HepG2 (cell line): Measurements from ENCODE around the gene NEGR1. TPM values are rescaled to one million over a fixed set of nuclear protein-coding genes. Genes with fewer than 3 reads are reported as not detected.

ENCODE experiments used
- ATAC-seq: fragments of 200-7000 bp; cut with Tn5 transposase; 3 replicates; pipeline ENCODE4 v1.9.1; 2020; ENCODE audit warnings: mild to moderate bottlenecking, moderate library complexity
- BruUV-seq: library from RNA; stranded (reverse); fragments of 400-500 nt; replicated peaks from 2 replicates; lab custom pipeline; 2021; lab: Mats Ljungman, UMichigan
- CTCF ChIA-PET: fragments of 300-600 bp; formaldehyde crosslinking; extraction: SDS; loops from one replicate; lab custom pipeline; 2021; ENCODE audit warnings: low total read pairs, inconsistent platforms, low intra/inter-chr PET ratio; lab: Yijun Ruan, JAX
- POLR2A ChIA-PET: fragments of 350-600 bp; sonication (Branson Sonifier 250); formaldehyde crosslinking; loops from one replicate; lab custom pipeline; 2020; ENCODE audit warnings: antibody characterized with exemption, inconsistent platforms; lab: Yijun Ruan, JAX
- DNase-seq: peaks from one replicate; pipeline ENCODE4 v3.0.0-alpha.2; 2015; ENCODE audit warnings: low spot score
- FAIRE-seq: peaks from 3 replicates; lab custom pipeline; 2011; peaks lifted over from hg19 to GRCh38; lab: Jason Lieb, UNC
- H2AFZ ChIP-seq: one replicate; pipeline ENCODE4 v1.6.1; 2011; ENCODE audit warnings: low read length, inconsistent platforms
- H3K27ac ChIP-seq: fragments of 300-600 bp; 3 replicates; pipeline ENCODE4 v1.8.0; 2011; ENCODE audit warnings: mixed run types, mild to moderate bottlenecking, mixed read lengths, low read length, inconsistent platforms; ENCODE audit not compliant: insufficient read depth; ENCODE audit errors: extremely low read length
- H3K27me3 ChIP-seq, 2 experiments: fragments of 200-600 bp in 1 of 2; 2 replicates in 1 of 2; 3 replicates in 1 of 2; pipeline versions ENCODE4 v1.6.0 to v1.8.0; 2011; ENCODE audit warnings: low read length in 2 of 2, mild to moderate bottlenecking in 2 of 2, moderate library complexity in 2 of 2, inconsistent platforms in 1 of 2; ENCODE audit not compliant: insufficient read depth in 2 of 2, control insufficient read depth in 1 of 2
- H3K36me3 ChIP-seq, 2 experiments: fragments of 200-600 bp in 1 of 2; replicated peaks in 1 of 2; 2 replicates in 1 of 2; 3 replicates in 1 of 2; pipeline versions ENCODE4 v1.5.1 to v1.8.0; 2011; ENCODE audit warnings: low read length in 2 of 2, inconsistent platforms in 1 of 2; ENCODE audit not compliant: insufficient read depth in 2 of 2, control insufficient read depth in 1 of 2
- H3K4me1 ChIP-seq: 2 replicates; pipeline ENCODE4 v1.5.1; 2012; ENCODE audit warnings: low read length, inconsistent platforms; ENCODE audit not compliant: insufficient read depth
- H3K4me2 ChIP-seq: 2 replicates; pipeline ENCODE4 v1.6.0; 2011; ENCODE audit warnings: low read depth, low read length, inconsistent platforms
- H3K4me3 ChIP-seq, 3 experiments: fragments of 200-600 bp in 1 of 3; sonication (generic), shearing (Covaris generic) in 1 of 3; replicated peaks in 1 of 3; 2 replicates each; pipeline ENCODE4 v1.5.1; 2011 to 2016; ENCODE audit warnings: low read length in 3 of 3, inconsistent platforms in 2 of 3, low read depth in 2 of 3, mild to moderate bottlenecking in 2 of 3, control low read depth in 1 of 3, mixed read lengths in 1 of 3; ENCODE audit not compliant: insufficient read depth in 1 of 3
- H3K79me2 ChIP-seq: one replicate; pipeline ENCODE4 v1.6.1; 2011; ENCODE audit warnings: low read length, inconsistent platforms; ENCODE audit not compliant: insufficient read depth
- H3K9ac ChIP-seq: 2 replicates; pipeline ENCODE4 v1.6.0; 2011; ENCODE audit warnings: mild to moderate bottlenecking, low read depth, low read length, inconsistent platforms; ENCODE audit not compliant: insufficient read depth
- H3K9me3 ChIP-seq: 2 replicates; pipeline ENCODE4 v1.5.1; 2012; ENCODE audit warnings: mild to moderate bottlenecking, low read length
- H4K20me1 ChIP-seq: 2 replicates; pipeline ENCODE4 v1.6.0; 2011; ENCODE audit warnings: inconsistent platforms, mild to moderate bottlenecking, low read length, moderate library complexity; ENCODE audit not compliant: insufficient read depth
- CCAR2 ChIP-seq: fragments of 200-400 bp; formaldehyde crosslinking; optimal IDR thresholded peaks from 2 replicates; pipeline ENCODE3; 2018; ENCODE audit warnings: low read depth, mild to moderate bottlenecking, low read length, moderate library complexity
- EZH2 ChIP-seq: conservative IDR thresholded peaks from 2 replicates; pipeline ENCODE4 v1.6.1; 2012; ENCODE audit warnings: mild to moderate bottlenecking, low read depth, low read length, moderate library complexity
- FOSL1 ChIP-seq: sonication (generic); formaldehyde crosslinking; IDR thresholded peaks from 2 replicates; pipeline ENCODE4 v1.9.0; 2021; ENCODE audit warnings: missing genetic modification reagents, borderline replicate concordance
- HNRNPH1 ChIP-seq: fragments of 200-400 bp; formaldehyde crosslinking; optimal IDR thresholded peaks from 2 replicates; pipeline ENCODE3; 2017; ENCODE audit warnings: mild to moderate bottlenecking, low read depth, low read length
- HOMEZ ChIP-seq: IDR thresholded peaks from 2 replicates; pipeline ENCODE4 v1.6.1; 2016; ENCODE audit warnings: low read depth
- KLF11 ChIP-seq: IDR thresholded peaks from 2 replicates; pipeline ENCODE4 v1.6.1; 2016; ENCODE audit warnings: missing compliant biosample characterization
- NFATC3 ChIP-seq: sonication (generic); formaldehyde crosslinking; IDR thresholded peaks from 2 replicates; pipeline ENCODE4 v1.5.1; 2020; ENCODE audit warnings: mild to moderate bottlenecking, missing genetic modification reagents
- NONO ChIP-seq, 2 experiments: fragments of 450-650 bp in 1 of 2; sonication (generic) in 1 of 2; formaldehyde crosslinking in 1 of 2; IDR thresholded peaks in 1 of 2; conservative IDR thresholded peaks in 1 of 2; 2 replicates each; pipeline versions ENCODE4 v1.6.1 to v1.8.0; 2017 to 2022; ENCODE audit warnings: mild to moderate bottlenecking in 1 of 2, missing genetic modification reagents in 1 of 2, moderate library complexity in 1 of 2
- RXRA ChIP-seq: sonication (generic); formaldehyde crosslinking; IDR thresholded peaks from 2 replicates; pipeline ENCODE4 v1.5.1; 2020; ENCODE audit warnings: missing genetic modification reagents
- SIX4 ChIP-seq: sonication (generic); formaldehyde crosslinking; IDR thresholded peaks from 2 replicates; pipeline ENCODE4 v1.4.0; 2020; ENCODE audit warnings: missing genetic modification reagents
- SMARCE1 ChIP-seq: fragments of 450-650 bp; IDR thresholded peaks from 2 replicates; pipeline ENCODE4 v1.6.1; 2017; ENCODE audit warnings: borderline replicate concordance
- TAF1 ChIP-seq: sonication (generic); formaldehyde crosslinking; IDR thresholded peaks from 2 replicates; pipeline ENCODE4 v1.4.0; 2020; ENCODE audit warnings: missing genetic modification reagents
- TEAD2 ChIP-seq: sonication (generic); formaldehyde crosslinking; IDR thresholded peaks from 2 replicates; pipeline ENCODE4 v1.9.0; 2021; ENCODE audit warnings: missing genetic modification reagents
- TEF ChIP-seq: sonication (generic); formaldehyde crosslinking; IDR thresholded peaks from 2 replicates; pipeline ENCODE4 v1.5.0; 2020; ENCODE audit warnings: missing genetic modification reagents
- ZFP37 ChIP-seq: sonication (generic); formaldehyde crosslinking; IDR thresholded peaks from 2 replicates; pipeline ENCODE4 v1.4.0; 2020; ENCODE audit warnings: missing genetic modification reagents, borderline replicate concordance
- ZKSCAN8 ChIP-seq: IDR thresholded peaks from 2 replicates; pipeline ENCODE4 v1.6.1; 2016; ENCODE audit warnings: borderline replicate concordance, missing genetic modification reagents, missing compliant biosample characterization
- ZNF326 ChIP-seq: sonication (generic); formaldehyde crosslinking; IDR thresholded peaks from 2 replicates; pipeline ENCODE4 v1.4.0; 2020; ENCODE audit warnings: missing genetic modification reagents, borderline replicate concordance
- ZNF383 ChIP-seq: sonication (generic); formaldehyde crosslinking; IDR thresholded peaks from 2 replicates; pipeline ENCODE4 v1.4.0; 2020; ENCODE audit warnings: missing genetic modification reagents, mild to moderate bottlenecking, borderline replicate concordance
- ZNF761 ChIP-seq: sonication (generic); formaldehyde crosslinking; conservative IDR thresholded peaks from 2 replicates; pipeline ENCODE4 v1.4.0; 2020; ENCODE audit warnings: mild to moderate bottlenecking, missing genetic modification reagents
- ZNF850 ChIP-seq: sonication (generic); formaldehyde crosslinking; conservative IDR thresholded peaks from 2 replicates; pipeline ENCODE4 v1.9.0; 2021; ENCODE audit warnings: mild to moderate bottlenecking, missing genetic modification reagents
- ZNF879 ChIP-seq: sonication (generic); formaldehyde crosslinking; IDR thresholded peaks from 2 replicates; pipeline ENCODE4 v1.8.1; 2023; ENCODE audit warnings: missing genetic modification reagents
- WGBS: methylation state at CpG from one replicate; pipeline ENCODE4 v1.1.6; 2017; ENCODE audit warnings: low lambda C conversion rate; 5-methylcytosine and 5-hydroxymethylcytosine counted together
- in situ Hi-C: cut with HindIII; loops from 2 replicates; pipeline ENCODE4 v1.10.0; 2017; ENCODE audit warnings: low pct_unique_long_range_greater_than_20kb; ENCODE audit not compliant: extremely low pct_ligation_motif_present
- intact Hi-C: fragments of 100-400 bp; cut with micrococcal nuclease; formaldehyde crosslinking; loops from one replicate; pipeline ENCODE4 v1.10.0; 2022; ENCODE audit not compliant: unreplicated experiment
- polyA plus RNA-seq, 8 experiments: library from polyadenylated mRNA; depleted of rRNA in 3 of 8; stranded (reverse) in 7 of 8; unstranded in 1 of 8; fragments of >200 nt; fragmentation: Illumina TruSeq in 4 of 8; extraction: Trizol in 4 of 8; gene quantifications; 2 replicates each; pipeline versions ENCODE4 v1.2.1 to v1.2.3, GENCODE V29; 2011 to 2016; ENCODE audit warnings: low read depth in 4 of 8, missing spikeins in 1 of 8, mixed read lengths in 1 of 8; ENCODE audit not compliant: insufficient read depth in 1 of 8
- total RNA-seq, 5 experiments: library from RNA; depleted of rRNA; stranded (reverse); fragments of >200 nt; fragmentation: Illumina TruSeq; extraction: Trizol; gene quantifications; 2 replicates each; pipeline ENCODE4 v1.2.3, GENCODE V29; 2016; ENCODE audit warnings: low read depth in 1 of 5

Gene NEGR1
- total and polyA plus RNA-seq, 2 of the 13 experiments (the other 11 are each of a cell fraction or from before 2014, with no cell fraction given), result not detected

- Histone ChIP-seq H4K20me1 (no peaks in the 10 kb centered on the region), H3K4me2 (no peak overlapping the region), H2AFZ (no peak overlapping the region), H3K27me3 (no peaks in the 10 kb centered on the region), H3K27ac (no peak overlapping the region), H3K36me3 (no peaks in the 10 kb centered on the region), H3K4me3 (no peak overlapping the region), H3K79me2 (no peaks in the 10 kb centered on the region), H3K9ac (no peak overlapping the region), H3K9me3 (peaks cover 19% of the 10 kb centered on the region; the same call in 1 of the 2 replicates), H3K4me1 (no peaks in the 10 kb centered on the region)
- DNase-seq, result no peak
- POLR2A ChIA-PET, result no interaction called here
- no peak for FAIRE-seq
- WGBS, result 3% methylated on average over 3 of the region's 3 CpGs
- no peak for ATAC-seq
- intact Hi-C loops (no loop called here), in situ Hi-C loops (no loop called here)
- BruUV-seq, result no TSS peak
- TF ChIP-seq ZNF879 (CRISPR knock-in tag), result no peak
- TF ChIP-seq ZFP37 (CRISPR knock-in tag), result no peak
- TF ChIP-seq NFATC3 (CRISPR knock-in tag), result no peak
- TF ChIP-seq HOMEZ (CRISPR knock-in tag), result no peak
- TF ChIP-seq ZNF326, result no peak
- no peak for TF ChIP-seq EZH2
- CTCF ChIA-PET, result no interaction called here
Measured at GRCh38 chr1:71417421-71417820, 864.9 kb downstream of the NEGR1 start.

- Histone ChIP-seq H3K9ac (no peak overlapping the region), H3K4me2 (no peak overlapping the region), H3K36me3 (no peaks in the 10 kb centered on the region), H2AFZ (no peak overlapping the region), H3K27ac (no peak overlapping the region), H3K9me3 (peaks cover 25% of the 10 kb centered on the region), H3K4me1 (no peaks in the 10 kb centered on the region), H3K79me2 (no peaks in the 10 kb centered on the region), H3K4me3 (no peak overlapping the region), H4K20me1 (no peaks in the 10 kb centered on the region), H3K27me3 (no peaks in the 10 kb centered on the region)
- no TSS peak for BruUV-seq
- ChIA-PET POLR2A (no interaction called here), CTCF (no interaction called here)
- ATAC-seq (no peak), DNase-seq (no peak), FAIRE-seq (no peak)
- in situ Hi-C loops, result no loop called here
- intact Hi-C loops, result no loop called here
- WGBS, result 0% methylated on average over 2 of the region's 2 CpGs
- TF ChIP-seq TEF (CRISPR knock-in tag), result no peak
- TF ChIP-seq ZKSCAN8 (CRISPR knock-in tag), result no peak
- no peak for TF ChIP-seq TEAD2
- no peak for TF ChIP-seq ZNF879 (CRISPR knock-in tag)
- no peak for TF ChIP-seq TAF1 (CRISPR knock-in tag)
- no peak for TF ChIP-seq ZNF383 (CRISPR knock-in tag)
- no peak for TF ChIP-seq KLF11
- no peak for TF ChIP-seq SMARCE1
- no peak for TF ChIP-seq SIX4 (CRISPR knock-in tag)
- TF ChIP-seq ZNF761 (CRISPR knock-in tag), result no peak
- TF ChIP-seq RXRA, result no peak
- TF ChIP-seq CCAR2, result no peak
- no peak for TF ChIP-seq HNRNPH1
- TF ChIP-seq NONO (IDR thresholded peaks at IDR 0.05), result no peak
- TF ChIP-seq NONO (CRISPR knock-in tag; conservative IDR thresholded peaks at IDR 0.05), result no peak
- TF ChIP-seq FOSL1 (CRISPR knock-in tag), result no peak
- no peak for TF ChIP-seq ZNF850 (CRISPR knock-in tag)
Measured at GRCh38 chr1:71414179-71414578, 868.2 kb downstream of the NEGR1 start.
